ENCODE results near the gene APOF. TPM values are rescaled to one million over a fixed set of nuclear protein-coding genes. Genes with fewer than 3 reads are reported as not detected.
A peak's percentile ranks its signal among the peaks of the same experiment; 100 is the strongest.
"Not testable (repeated sequence)": the region's sequence is repeated elsewhere in the genome, so short reads cannot be mapped to it uniquely, and the experiment has no call there.

Gene APOF
- total and polyA plus RNA-seq, 2 donors from 2014 or later: not detected

DNA sequence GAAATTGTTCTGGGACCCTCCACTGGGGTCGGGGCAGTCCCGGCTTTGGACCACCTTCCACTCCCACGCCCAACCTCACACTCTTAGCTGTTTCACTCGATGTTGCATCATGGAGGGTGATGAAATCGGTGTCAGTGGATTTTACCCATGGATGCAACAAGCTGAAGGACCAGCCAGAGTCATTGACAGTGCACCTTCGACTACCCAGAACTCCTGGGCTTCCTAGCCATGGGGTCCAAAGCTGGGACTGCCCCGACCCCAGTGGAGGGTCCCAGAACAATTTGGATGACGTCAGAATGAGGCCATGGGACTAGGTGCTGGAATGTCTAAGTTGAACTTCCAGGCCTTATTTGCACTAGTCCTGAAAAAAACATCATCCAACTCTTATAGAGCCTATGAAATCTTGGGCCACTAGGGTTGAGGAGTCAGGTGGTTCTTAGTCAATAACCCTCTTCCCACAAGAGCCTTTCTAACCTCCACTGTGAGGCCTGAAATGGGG, 24.9 kb downstream of the APOF start:
- Histone ChIP-seq H3K9me3 (ENCODE audit: control insufficient read depth in 2 of 3, insufficient read depth in 1 of 3, low read length in 3 of 3) (no peaks in the 10 kb centered on the region), H3K27me3 (ENCODE audit: control insufficient read depth, insufficient read depth, low read length) (no peaks in the 10 kb centered on the region), H3K9ac (ENCODE audit: low read length in 3 of 3) (no peak overlapping the region), H3K36me3 (ENCODE audit: control insufficient read depth in 2 of 3, insufficient read depth in 3 of 3, low read length in 3 of 3) (peaks cover 0 to 4% (median 0%) of the 10 kb centered on the region in 3 donors), H3K4me3 (ENCODE audit: low read length in 3 of 3) (no peak overlapping the region), H3K4me1 (ENCODE audit: control insufficient read depth in 2 of 3, insufficient read depth in 2 of 3, low read depth in 1 of 3, low read length in 3 of 3) (peaks cover 0 to 5% (median 2%) of the 10 kb centered on the region in 3 donors), H3K27ac (ENCODE audit: low read depth in 2 of 2, low read length in 2 of 2) (no peak overlapping the region)
- intact Hi-C loops (cut with DNase I): no loop called here
- TF ChIP-seq, protein P1, sequence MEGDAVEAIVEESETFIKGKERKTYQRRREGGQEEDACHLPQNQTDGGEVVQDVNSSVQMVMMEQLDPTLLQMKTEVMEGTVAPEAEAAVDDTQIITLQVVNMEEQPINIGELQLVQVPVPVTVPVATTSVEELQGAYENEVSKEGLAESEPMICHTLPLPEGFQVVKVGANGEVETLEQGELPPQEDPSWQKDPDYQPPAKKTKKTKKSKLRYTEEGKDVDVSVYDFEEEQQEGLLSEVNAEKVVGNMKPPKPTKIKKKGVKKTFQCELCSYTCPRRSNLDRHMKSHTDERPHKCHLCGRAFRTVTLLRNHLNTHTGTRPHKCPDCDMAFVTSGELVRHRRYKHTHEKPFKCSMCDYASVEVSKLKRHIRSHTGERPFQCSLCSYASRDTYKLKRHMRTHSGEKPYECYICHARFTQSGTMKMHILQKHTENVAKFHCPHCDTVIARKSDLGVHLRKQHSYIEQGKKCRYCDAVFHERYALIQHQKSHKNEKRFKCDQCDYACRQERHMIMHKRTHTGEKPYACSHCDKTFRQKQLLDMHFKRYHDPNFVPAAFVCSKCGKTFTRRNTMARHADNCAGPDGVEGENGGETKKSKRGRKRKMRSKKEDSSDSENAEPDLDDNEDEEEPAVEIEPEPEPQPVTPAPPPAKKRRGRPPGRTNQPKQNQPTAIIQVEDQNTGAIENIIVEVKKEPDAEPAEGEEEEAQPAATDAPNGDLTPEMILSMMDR (IDR thresholded peaks at IDR 0.05; ENCODE audit: borderline replicate concordance, extremely low read depth, insufficient read depth): no peak
- DNase-seq (no peak), FAIRE-seq (no peak)

DNA sequence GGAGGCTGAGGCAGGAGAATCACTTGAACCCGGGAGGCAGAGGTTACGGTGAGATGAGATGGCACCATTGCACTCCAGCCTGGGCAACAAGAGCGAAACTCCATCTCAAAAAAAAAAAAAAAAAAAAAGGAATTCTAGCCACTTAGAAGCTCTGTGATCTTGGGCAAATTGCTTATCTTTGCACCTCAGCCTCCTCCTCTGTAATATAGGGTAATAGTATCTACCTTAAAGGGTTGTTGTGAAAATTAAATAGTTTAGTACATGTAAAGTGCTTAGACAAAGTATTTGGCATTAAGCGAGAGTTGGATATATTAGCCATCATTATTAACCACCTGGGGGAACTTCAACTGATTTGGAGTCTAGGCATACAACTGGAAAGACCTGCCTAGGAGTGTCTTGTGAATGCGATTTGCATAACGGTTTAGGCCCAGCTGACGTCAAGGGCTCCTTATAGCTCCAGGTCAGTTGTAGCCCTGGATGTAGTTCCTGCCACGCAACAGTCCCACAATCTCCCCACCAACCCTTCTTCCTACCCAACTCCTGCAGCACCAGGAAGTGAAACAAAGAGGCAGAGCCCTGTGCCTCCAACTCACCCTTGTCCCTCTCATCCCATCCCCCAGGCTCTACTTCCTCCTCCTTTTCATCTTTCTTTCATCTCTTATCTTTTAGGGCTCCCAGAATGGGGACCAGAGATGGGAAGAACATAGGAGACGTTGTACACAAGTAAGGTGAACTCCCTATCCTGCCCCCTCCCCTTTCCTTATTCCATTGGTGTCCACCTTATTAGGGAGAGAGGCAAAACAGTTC, 26.1 kb downstream of the APOF start:
- peaks cover 0 to 7% (median 6%) of the 10 kb centered on the region in 3 donors for H3K4me1 ChIP-seq (ENCODE audit: control insufficient read depth in 2 of 3, insufficient read depth in 2 of 3, low read depth in 1 of 3, low read length in 3 of 3)
- no peaks in the 10 kb centered on the region for H3K9me3 ChIP-seq (ENCODE audit: control insufficient read depth in 2 of 3, insufficient read depth in 1 of 3, low read length in 3 of 3)
- no peak overlapping the region for H3K27ac ChIP-seq (ENCODE audit: low read depth in 2 of 2, low read length in 2 of 2)
- FAIRE-seq (no peak), DNase-seq (no peak)
- H3K27me3 ChIP-seq (ENCODE audit: control insufficient read depth, insufficient read depth, low read length): no peaks in the 10 kb centered on the region
- H3K4me3 ChIP-seq (ENCODE audit: low read length in 3 of 3): no peak overlapping the region
- intact Hi-C loops (cut with DNase I): no loop called here
- H3K9ac ChIP-seq (ENCODE audit: low read length in 3 of 3): no peak overlapping the region
- TF ChIP-seq, protein P1 (IDR thresholded peaks at IDR 0.05; ENCODE audit: borderline replicate concordance, extremely low read depth, insufficient read depth): no peak
- no peaks in the 10 kb centered on the region for H3K36me3 ChIP-seq (ENCODE audit: control insufficient read depth in 2 of 3, insufficient read depth in 3 of 3, low read length in 3 of 3)

DNA sequence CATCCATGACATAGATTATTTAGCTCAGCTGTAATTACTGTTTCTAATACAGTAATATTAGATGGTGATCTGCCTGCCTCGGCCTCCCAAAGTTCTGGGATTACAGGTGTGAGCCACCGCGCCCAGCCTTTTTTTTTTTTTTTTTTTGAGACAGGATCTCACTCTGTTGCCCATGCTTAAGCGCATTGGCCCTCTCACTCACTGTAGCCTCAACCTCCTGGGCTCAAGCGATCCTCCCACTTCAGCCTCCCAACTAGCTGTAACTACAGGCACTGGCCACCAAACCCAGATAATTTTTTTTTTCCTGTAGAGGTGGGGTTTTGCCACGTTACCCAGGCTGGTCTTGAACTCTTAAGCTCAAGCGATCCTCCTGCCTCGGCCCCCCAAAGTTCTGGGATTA, 27.1 kb downstream of the APOF start:
- DNase-seq; H3K9ac ChIP-seq (ENCODE audit: low read length in 3 of 3); H3K9me3 ChIP-seq (ENCODE audit: control insufficient read depth in 2 of 3, insufficient read depth in 1 of 3, low read length in 3 of 3); H3K27ac ChIP-seq (ENCODE audit: low read depth in 2 of 2, low read length in 2 of 2); FAIRE-seq; H3K4me3 ChIP-seq (ENCODE audit: low read length in 3 of 3); H3K4me1 ChIP-seq (ENCODE audit: control insufficient read depth in 2 of 3, insufficient read depth in 2 of 3, low read depth in 1 of 3, low read length in 3 of 3); H3K27me3 ChIP-seq (ENCODE audit: control insufficient read depth, insufficient read depth, low read length); intact Hi-C loops (cut with DNase I); H3K36me3 ChIP-seq (ENCODE audit: control insufficient read depth in 2 of 3, insufficient read depth in 3 of 3, low read length in 3 of 3): not testable (repeated sequence)

DNA sequence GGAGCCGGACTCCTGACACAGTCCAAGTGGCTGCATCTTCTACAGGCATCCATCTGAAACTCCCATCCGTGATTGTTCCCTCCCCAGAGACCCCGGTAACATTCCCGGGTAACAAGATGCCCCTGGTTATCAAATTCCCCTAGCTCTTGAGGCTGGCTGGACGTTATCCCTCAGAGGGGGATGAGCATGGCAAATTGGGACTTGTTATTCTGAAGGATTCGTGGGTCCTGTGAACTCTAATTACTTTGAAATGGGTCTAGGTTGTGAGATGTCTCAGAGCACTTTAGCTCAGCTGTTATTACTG, 28.2 kb downstream of the APOF start:
- Histone ChIP-seq H3K4me1 (ENCODE audit: control insufficient read depth in 2 of 3, insufficient read depth in 2 of 3, low read depth in 1 of 3, low read length in 3 of 3) (peaks cover 0 to 7% (median 6%) of the 10 kb centered on the region in 3 donors), H3K9me3 (ENCODE audit: control insufficient read depth in 2 of 3, insufficient read depth in 1 of 3, low read length in 3 of 3) (no peaks in the 10 kb centered on the region), H3K27me3 (ENCODE audit: control insufficient read depth, insufficient read depth, low read length) (no peaks in the 10 kb centered on the region), H3K36me3 (ENCODE audit: control insufficient read depth in 2 of 3, insufficient read depth in 3 of 3, low read length in 3 of 3) (no peaks in the 10 kb centered on the region), H3K4me3 (ENCODE audit: low read length in 3 of 3) (peak overlapping the region; percentile 80 to 93 (median 87)), H3K9ac (ENCODE audit: low read length in 3 of 3) (peak overlapping the region; percentile 64 to 92 (median 85)), H3K27ac (ENCODE audit: low read depth in 2 of 2, low read length in 2 of 2) (peak overlapping the region; percentile 88 to 97)
- no peak for FAIRE-seq
- TF ChIP-seq, protein P1 (IDR thresholded peaks at IDR 0.05; ENCODE audit: borderline replicate concordance, extremely low read depth, insufficient read depth): no peak
- intact Hi-C loops (cut with DNase I): no loop called here
- no peak for DNase-seq

Data from kidney (tissue), 14 donors.